Hematopoietic multipotent progenitor cell treated with erythropoietin and hydrocortisone succinate and interleukin-3 and kit ligand, for 17 days (in vitro differentiated cells): ENCODE measurements around the gene AGRP.
"Not testable (repeated sequence)": the region's sequence is repeated elsewhere in the genome, so short reads cannot be mapped to it uniquely, and the experiment has no call there.

Experiments used
- DNase-seq: peaks from one replicate; pipeline ENCODE4 v3.0.0-alpha.2; 2015; ENCODE audit warnings: low spot score

AGRP gene

GRCh38 chr16:67483150-67483549 is at the start of gene AGRP:
Gene AGRP, minus strand, starts transcription at chr16:67483547. Its CDS starts 149 bp downstream, at chr16:67483398.
- DNase-seq: no peak

- no peak for DNase-seq
Observed at GRCh38 chr16:67531247-67531646, 47.9 kb upstream of the AGRP start.

- DNase-seq: peak; percentile 60
Observed at GRCh38 chr16:67530013-67530939, 46.9 kb upstream of the AGRP start.

GRCh38 chr16:67529582-67530012 is 46.2 kb upstream of the AGRP start:
- peak; percentile 31 for DNase-seq

- peak; percentile 25 for DNase-seq
Observed at GRCh38 chr16:67528870-67529581, 45.7 kb upstream of the AGRP start.

GRCh38 chr16:67528222-67528869 is 45.0 kb upstream of the AGRP start, which contains the start of gene RIPOR1:
Gene RIPOR1, plus strand, starts transcription at chr16:67528829. Its CDS starts 9,618 bp downstream, at chr16:67538447.
- peak; percentile 58 for DNase-seq

- peak; percentile 44 for DNase-seq
Observed at GRCh38 chr16:67526149-67526791, 42.9 kb upstream of the AGRP start.

- no peak for DNase-seq
Observed at GRCh38 chr16:67525176-67525860, 42.0 kb upstream of the AGRP start.

- peak; percentile 98 for DNase-seq
Observed at GRCh38 chr16:67521095-67521804, 37.9 kb upstream of the AGRP start.

- no peak for DNase-seq
Observed at GRCh38 chr16:67519242-67519641, 35.9 kb upstream of the AGRP start.

GRCh38 chr16:67518676-67519075 is 35.3 kb upstream of the AGRP start:
- DNase-seq: no peak

GRCh38 chr16:67517661-67518423 is 34.5 kb upstream of the AGRP start:
- no peak for DNase-seq

- no peak for DNase-seq
Observed at GRCh38 chr16:67517155-67517445, 33.8 kb upstream of the AGRP start.

- DNase-seq: no peak
Observed at GRCh38 chr16:67516296-67517154, 33.2 kb upstream of the AGRP start.

- DNase-seq: peak; percentile 86
Observed at GRCh38 chr16:67514382-67514828, 31.1 kb upstream of the AGRP start.

- not testable (repeated sequence) for DNase-seq
Observed at GRCh38 chr16:67513892-67514291, 30.5 kb upstream of the AGRP start.

GRCh38 chr16:67509016-67509415 is 25.7 kb upstream of the AGRP start:
- DNase-seq: no peak

GRCh38 chr16:67506468-67506867 is 23.1 kb upstream of the AGRP start:
- DNase-seq: no peak
